Stimulated activated CD4-positive, alpha-beta T cell treated with anti-CD3 and anti-CD28 coated beads, Interleukin-12 subunit alpha, Interleukin-12 subunit beta, amount 100 ng/mL, for 4 hours (primary cell): ENCODE data around the gene ARID5B.
"Not testable (repeated sequence)": the region's sequence is repeated elsewhere in the genome, so short reads cannot be mapped to it uniquely, and the experiment has no call there.

Experiments
- DNase-seq: peaks from one replicate; pipeline ENCODE4 v3.0.0-alpha.2; 2020

Gene ARID5B

GRCh38 chr10:61900829-61901792 is at the start of gene ARID5B:
ARID5B (plus strand) TSS chr10:61901699; CDS start chr10:61901710, 11 bp downstream.
- DNase-seq: peak; percentile 30

GRCh38 chr10:61852261-61852660 is 49.2 kb upstream of the ARID5B start:
- DNase-seq: no peak

- DNase-seq: no peak
These were observed 45.7 kb upstream of the ARID5B start for GRCh38 chr10:61855771-61856170.

GRCh38 chr10:61857746-61858145 is 43.8 kb upstream of the ARID5B start:
- DNase-seq: no peak

- DNase-seq: no peak
These were observed 41.7 kb upstream of the ARID5B start for GRCh38 chr10:61859786-61860185.

- no peak for DNase-seq
These were observed 40.3 kb upstream of the ARID5B start for GRCh38 chr10:61860964-61861758.

GRCh38 chr10:61863981-61864380 is 37.5 kb upstream of the ARID5B start:
- no peak for DNase-seq

GRCh38 chr10:61866700-61867368 is 34.7 kb upstream of the ARID5B start:
- DNase-seq: no peak

- DNase-seq: not testable (repeated sequence)
These were observed 34.1 kb upstream of the ARID5B start for GRCh38 chr10:61867374-61867773.

GRCh38 chr10:61867817-61868216 is 33.7 kb upstream of the ARID5B start:
- peak; percentile 20 for DNase-seq

GRCh38 chr10:61869041-61869675 is 32.3 kb upstream of the ARID5B start:
- DNase-seq: no peak

GRCh38 chr10:61869774-61870525 is 31.5 kb upstream of the ARID5B start:
- DNase-seq: no peak

- no peak for DNase-seq
These were observed 31.0 kb upstream of the ARID5B start for GRCh38 chr10:61870526-61870895.

GRCh38 chr10:61871487-61871886 is 30.0 kb upstream of the ARID5B start:
- DNase-seq: no peak

- no peak for DNase-seq
These were observed 23.4 kb upstream of the ARID5B start for GRCh38 chr10:61877887-61878739.

GRCh38 chr10:61878740-61879068 is 22.8 kb upstream of the ARID5B start:
- no peak for DNase-seq

- DNase-seq: peak; percentile 61
These were observed 18.7 kb upstream of the ARID5B start for GRCh38 chr10:61882621-61883370.

- no peak for DNase-seq
These were observed 18.0 kb upstream of the ARID5B start for GRCh38 chr10:61883371-61884025.

- DNase-seq: no peak
These were observed 13.7 kb upstream of the ARID5B start for GRCh38 chr10:61887772-61888171.

- no peak for DNase-seq
These were observed 12.8 kb upstream of the ARID5B start for GRCh38 chr10:61888744-61889143.
